Hippocampal formation (tissue), 2 donors: ENCODE results near the gene ZBTB9.

Experiments used
- DNase-seq, 2 donors: peaks; one replicate each; lab custom pipeline; 2025; lab: John Stamatoyannopoulos, UW

The ZBTB9 gene

GRCh38 chr6:33433001-33433543 is 21.3 kb upstream of the ZBTB9 start:
- no peak for DNase-seq

- no peak for DNase-seq
Observed at GRCh38 chr6:33433544-33434191, 20.7 kb upstream of the ZBTB9 start.

GRCh38 chr6:33434961-33435360 is 19.4 kb upstream of the ZBTB9 start:
- DNase-seq: no peak

- DNase-seq: no peak
Observed at GRCh38 chr6:33437666-33438065, 16.7 kb upstream of the ZBTB9 start.

GRCh38 chr6:33438978-33439594 is 15.3 kb upstream of the ZBTB9 start:
- no peak for DNase-seq

GRCh38 chr6:33439956-33440648 is 14.3 kb upstream of the ZBTB9 start:
- no peak for DNase-seq

GRCh38 chr6:33440649-33441309 is 13.6 kb upstream of the ZBTB9 start:
- DNase-seq: no peak

- no peak for DNase-seq
Observed at GRCh38 chr6:33441457-33441856, 12.9 kb upstream of the ZBTB9 start.

- DNase-seq: no peak
Observed at GRCh38 chr6:33442283-33442682, 12.1 kb upstream of the ZBTB9 start.

- DNase-seq: no peak
Observed at GRCh38 chr6:33443025-33443424, 11.4 kb upstream of the ZBTB9 start.

- no peak for DNase-seq
Observed at GRCh38 chr6:33443619-33444504, 10.5 kb upstream of the ZBTB9 start.

- DNase-seq: no peak
Observed at GRCh38 chr6:33445119-33445603, 9.2 kb upstream of the ZBTB9 start.

- no peak for DNase-seq
Observed at GRCh38 chr6:33446356-33446755, 8.0 kb upstream of the ZBTB9 start.

- DNase-seq: no peak
Observed at GRCh38 chr6:33450434-33450833, 3.9 kb upstream of the ZBTB9 start.

GRCh38 chr6:33451606-33452005 is 2.8 kb upstream of the ZBTB9 start:
- DNase-seq: no peak

- no peak for DNase-seq
Observed at GRCh38 chr6:33452496-33452895, 1.9 kb upstream of the ZBTB9 start.

GRCh38 chr6:33453393-33454008 is 875 bp upstream of the ZBTB9 start:
- no peak for DNase-seq

GRCh38 chr6:33455051-33455450 is 675 bp downstream of the ZBTB9 start:
- no peak for DNase-seq

- DNase-seq: no peak
Observed at GRCh38 chr6:33456156-33456555, 1.8 kb downstream of the ZBTB9 start.

- no peak for DNase-seq
Observed at GRCh38 chr6:33458676-33459075, 4.3 kb downstream of the ZBTB9 start.

- no peak for DNase-seq
Observed at GRCh38 chr6:33459226-33459625, 4.8 kb downstream of the ZBTB9 start.
